Measurements from ENCODE around the gene BCAP29. TPM values are rescaled to one million over a fixed set of nuclear protein-coding genes. Genes with fewer than 3 reads are reported as not detected.
"Not testable (repeated sequence)": the region's sequence is repeated elsewhere in the genome, so short reads cannot be mapped to it uniquely, and the experiment has no call there.

BCAP29 gene
- total RNA-seq, 1 donor from 2014 or later: 44.5 TPM

DNA sequence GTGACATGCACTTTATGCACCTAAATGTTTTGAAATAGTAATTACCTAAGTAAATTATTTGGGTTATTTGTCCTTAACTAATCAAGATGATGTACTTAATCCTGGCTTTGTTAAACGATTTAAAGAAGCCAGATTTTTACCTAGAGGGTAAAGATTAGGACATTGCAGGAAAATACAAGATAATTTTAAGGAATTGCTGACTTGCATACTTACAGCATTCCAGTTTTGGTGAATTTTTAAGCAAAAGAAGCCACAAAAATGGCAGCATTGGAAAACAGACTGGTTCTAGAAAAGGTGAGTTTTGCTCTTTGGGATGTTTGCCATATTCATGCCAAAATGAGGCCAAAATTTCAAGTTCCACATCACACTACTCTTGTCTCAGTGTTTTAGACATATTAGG is 33.4 kb downstream of the BCAP29 start:
- Mint-ChIP-seq H3K9me3 (no peaks in the 10 kb centered on the region), H3K36me3 (ENCODE audit: low read depth) (peaks cover 47% of the 10 kb centered on the region), H3K27ac (no peak overlapping the region), H3K4me3 (no peak overlapping the region), H3K4me1 (ENCODE audit: low read depth) (peaks cover 17% of the 10 kb centered on the region), H3K27me3 (ENCODE audit: insufficient read depth) (no peaks in the 10 kb centered on the region)
- no peak for DNase-seq (ENCODE audit: low spot score)
- intact Hi-C loops (cut with micrococcal nuclease): no loop called here

DNA sequence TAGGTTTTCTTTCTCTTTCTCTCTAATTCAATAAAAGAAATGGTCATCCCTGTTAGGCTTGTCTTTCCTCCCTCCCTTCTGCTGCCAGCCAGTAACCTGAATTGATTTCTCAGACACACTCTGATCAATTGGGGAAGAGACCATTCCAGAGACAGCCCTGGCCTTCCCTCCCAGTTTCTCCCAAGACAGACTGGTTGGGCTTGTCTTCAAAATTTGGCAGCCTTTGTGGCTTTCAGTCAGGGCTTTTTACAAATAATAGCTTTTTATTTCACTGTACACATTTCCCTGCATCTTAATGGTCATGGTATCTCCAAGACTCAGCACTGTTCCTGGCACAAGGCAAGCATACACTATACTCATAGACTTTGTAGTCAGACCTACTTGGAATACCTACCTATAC is 33.9 kb downstream of the BCAP29 start:
- H3K4me3 Mint-ChIP-seq: no peak overlapping the region
- intact Hi-C loops (cut with micrococcal nuclease): no loop called here
- H3K36me3 Mint-ChIP-seq (ENCODE audit: low read depth): peaks cover 45% of the 10 kb centered on the region

DNA sequence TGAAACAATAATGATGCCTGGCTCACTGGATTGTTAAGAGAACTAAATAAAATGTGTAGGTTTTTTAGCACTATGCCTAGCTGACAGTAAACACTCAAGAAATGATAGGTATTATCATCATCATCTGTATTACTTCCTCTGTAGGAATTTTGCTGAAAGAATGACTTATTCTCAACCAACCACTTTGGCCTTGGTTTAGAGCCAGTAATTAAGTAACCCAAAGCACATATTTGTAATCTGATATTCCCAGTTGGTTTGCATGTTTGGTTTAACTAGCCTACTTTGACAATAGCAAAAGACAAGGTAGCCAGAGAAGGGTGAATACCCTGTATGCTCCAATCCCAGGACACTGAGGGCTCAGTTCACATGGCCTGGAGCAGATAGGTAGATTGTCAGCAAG is 34.4 kb downstream of the BCAP29 start:
- H3K36me3 Mint-ChIP-seq (ENCODE audit: low read depth): peaks cover 42% of the 10 kb centered on the region

More for the DNA sequence above, 33.9 kb downstream of the BCAP29 start:
- Mint-ChIP-seq H3K9me3 (no peaks in the 10 kb centered on the region), H3K4me1 (ENCODE audit: low read depth) (peaks cover 17% of the 10 kb centered on the region), H3K27ac (no peak overlapping the region), H3K27me3 (ENCODE audit: insufficient read depth) (no peaks in the 10 kb centered on the region)
- no peak for DNase-seq (ENCODE audit: low spot score)

DNA sequence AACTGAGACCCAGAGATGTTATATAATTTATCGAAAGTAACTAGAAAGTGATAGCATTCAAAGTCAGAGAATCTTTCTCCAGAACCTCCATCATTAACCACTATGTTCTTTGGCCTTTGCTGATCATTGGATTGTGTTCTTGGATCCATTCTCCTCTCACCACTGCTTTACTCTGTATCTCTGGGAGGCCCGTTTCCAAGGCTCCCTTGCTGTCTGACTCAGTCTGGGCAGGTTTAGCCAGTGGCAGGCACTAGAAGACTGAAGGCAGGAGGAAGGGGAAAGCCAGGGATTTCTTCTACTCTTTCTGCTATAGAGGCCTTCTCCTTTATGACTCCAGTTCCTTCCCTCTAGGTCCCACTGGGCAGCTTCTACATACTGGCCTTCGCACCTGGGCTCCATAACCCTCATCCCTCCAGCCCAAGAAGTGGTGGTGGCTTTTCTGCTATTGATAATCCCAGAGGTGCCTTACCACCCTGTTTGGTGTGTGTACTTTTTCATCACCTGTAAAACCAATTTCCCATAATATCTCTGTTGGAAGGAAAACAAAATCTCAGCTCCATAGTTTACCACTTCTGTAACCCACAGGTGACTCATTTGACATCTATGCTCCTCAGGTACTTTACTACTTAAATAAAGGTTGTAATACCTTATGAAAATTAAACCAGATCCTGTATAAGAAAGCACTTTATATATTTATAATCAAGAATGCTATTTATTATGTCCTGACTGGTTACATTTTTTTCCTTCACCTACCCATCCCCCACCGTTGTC is 36.0 kb downstream of the BCAP29 start:
- Mint-ChIP-seq H3K4me3 (no peak overlapping the region), H3K4me1 (ENCODE audit: low read depth) (peaks cover 17% of the 10 kb centered on the region), H3K27me3 (ENCODE audit: insufficient read depth) (no peaks in the 10 kb centered on the region), H3K27ac (no peak overlapping the region), H3K36me3 (ENCODE audit: low read depth) (peaks cover 38% of the 10 kb centered on the region), H3K9me3 (no peaks in the 10 kb centered on the region)
- DNase-seq (ENCODE audit: low spot score): no peak
- intact Hi-C loops (cut with micrococcal nuclease): no loop called here

More for the DNA sequence above, 34.4 kb downstream of the BCAP29 start:
- intact Hi-C loops (cut with micrococcal nuclease): no loop called here
- H3K27me3 Mint-ChIP-seq (ENCODE audit: insufficient read depth): no peaks in the 10 kb centered on the region
- H3K27ac Mint-ChIP-seq: no peak overlapping the region
- no peak for DNase-seq (ENCODE audit: low spot score)
- H3K4me1 Mint-ChIP-seq (ENCODE audit: low read depth): peaks cover 17% of the 10 kb centered on the region
- no peak overlapping the region for H3K4me3 Mint-ChIP-seq
- H3K9me3 Mint-ChIP-seq: no peaks in the 10 kb centered on the region

DNA sequence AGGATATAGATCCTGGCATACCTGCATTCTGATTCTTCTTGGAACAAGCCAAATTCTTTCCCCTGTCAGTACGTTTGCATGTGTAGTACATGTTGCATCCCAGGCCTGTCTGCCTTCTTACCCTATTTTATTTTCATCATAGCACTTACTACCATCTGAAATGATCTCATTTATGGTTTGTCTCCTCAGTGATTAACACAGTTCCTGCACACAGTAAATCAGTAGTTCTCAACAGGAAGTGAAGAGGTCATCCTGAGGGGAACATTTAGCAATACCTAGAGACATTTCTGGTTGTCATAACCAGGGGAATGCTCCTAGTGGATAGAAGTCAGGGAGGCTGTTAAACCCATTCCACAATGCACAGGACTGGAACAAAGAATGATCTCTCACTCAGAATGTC is 42.4 kb downstream of the BCAP29 start:
- peaks cover 7% of the 10 kb centered on the region for H3K36me3 Mint-ChIP-seq (ENCODE audit: low read depth)
- no peaks in the 10 kb centered on the region for H3K4me1 Mint-ChIP-seq (ENCODE audit: low read depth)
- intact Hi-C loops (cut with micrococcal nuclease): loop anchor here (5.0 kb wide), 1 partner anchor 35 kb away; no protein-coding TSS in a partner anchor
- H3K4me3 Mint-ChIP-seq: no peak overlapping the region
- H3K9me3 Mint-ChIP-seq: peaks cover 6% of the 10 kb centered on the region
- DNase-seq (ENCODE audit: low spot score): no peak
- no peaks in the 10 kb centered on the region for H3K27me3 Mint-ChIP-seq (ENCODE audit: insufficient read depth)
- H3K27ac Mint-ChIP-seq: no peak overlapping the region

DNA sequence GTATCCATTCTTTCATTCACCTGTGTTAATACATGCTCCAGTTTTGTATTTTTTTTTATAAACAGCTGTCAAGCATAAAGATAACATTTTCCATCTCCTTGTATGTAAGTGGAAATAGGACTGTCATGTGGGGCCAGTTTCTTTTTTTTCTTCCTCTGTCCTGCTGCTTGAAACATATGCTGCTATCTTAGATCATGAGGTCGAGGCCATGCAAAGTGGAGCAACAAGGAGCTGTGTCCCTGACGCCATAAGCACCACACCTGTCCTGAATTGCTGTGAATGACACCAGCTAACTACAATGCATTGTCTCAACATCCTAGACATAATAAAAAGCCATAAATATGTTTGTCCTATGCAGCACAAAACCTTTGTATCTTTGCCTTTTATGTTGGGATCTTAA is 42.8 kb downstream of the BCAP29 start:
- no peak for DNase-seq (ENCODE audit: low spot score)
- intact Hi-C loops (cut with micrococcal nuclease): loop anchor here (5.0 kb wide), 1 partner anchor 34 kb away; no protein-coding TSS in a partner anchor
- Mint-ChIP-seq H3K9me3 (peaks cover 7% of the 10 kb centered on the region), H3K4me1 (ENCODE audit: low read depth) (peaks cover under 1% of the 10 kb centered on the region), H3K27me3 (ENCODE audit: insufficient read depth) (no peaks in the 10 kb centered on the region), H3K27ac (no peak overlapping the region), H3K36me3 (ENCODE audit: low read depth) (peaks cover 7% of the 10 kb centered on the region), H3K4me3 (no peak overlapping the region)

DNA sequence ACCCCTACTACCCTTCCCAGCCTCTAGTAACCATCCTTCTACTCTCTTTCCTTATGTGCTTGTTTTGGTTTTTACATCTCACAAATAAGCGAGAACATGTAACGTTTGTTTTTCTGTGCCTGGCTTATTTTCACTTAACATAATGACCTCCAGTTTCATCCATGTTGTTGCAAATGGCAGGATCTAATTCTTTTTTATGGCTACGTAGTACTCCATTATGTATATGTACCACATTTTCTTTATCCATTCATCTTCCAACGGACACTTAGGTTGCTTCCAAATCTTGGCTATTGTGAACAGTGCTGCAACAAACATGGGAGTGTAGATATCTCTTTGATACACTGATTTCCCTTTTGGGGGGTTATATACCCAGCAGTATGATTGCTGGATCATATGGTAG is 47.0 kb downstream of the BCAP29 start:
- no peak overlapping the region for H3K4me3 Mint-ChIP-seq
- peaks cover 7% of the 10 kb centered on the region for H3K9me3 Mint-ChIP-seq
- H3K4me1 Mint-ChIP-seq (ENCODE audit: low read depth): peaks cover 19% of the 10 kb centered on the region
- H3K27ac Mint-ChIP-seq: no peak overlapping the region
- H3K36me3 Mint-ChIP-seq (ENCODE audit: low read depth): peaks cover 13% of the 10 kb centered on the region
- H3K27me3 Mint-ChIP-seq (ENCODE audit: insufficient read depth): no peaks in the 10 kb centered on the region
- intact Hi-C loops (cut with micrococcal nuclease): no loop called here
- DNase-seq (ENCODE audit: low spot score): no peak

DNA sequence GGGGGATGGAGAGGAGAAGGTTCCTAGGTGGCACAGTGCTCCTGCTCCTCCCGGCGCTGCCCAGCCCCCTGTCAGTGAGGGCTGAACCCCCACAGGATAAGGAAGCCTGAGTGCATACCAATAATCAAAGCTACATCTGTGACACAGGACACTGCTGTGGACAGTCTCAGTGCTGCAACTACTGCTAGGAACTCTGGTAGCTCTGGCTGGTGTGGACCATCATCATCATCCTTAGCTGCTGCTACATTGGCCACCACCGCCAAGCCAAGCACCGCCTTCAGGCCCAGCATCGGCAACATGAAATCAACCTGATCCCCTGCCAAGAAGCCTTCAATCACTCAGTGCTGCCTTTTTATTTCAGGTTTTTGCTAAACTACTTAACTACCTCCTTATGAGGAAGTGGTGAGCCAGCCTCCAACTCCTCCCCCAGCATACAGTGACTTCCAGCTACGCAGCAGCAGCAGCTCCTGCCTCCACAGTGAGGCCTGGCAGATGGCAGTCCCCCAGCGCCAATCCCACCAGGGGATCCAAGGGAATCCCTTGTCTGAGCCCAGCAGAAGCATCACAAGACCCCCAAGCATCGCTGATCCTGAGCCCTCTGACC is 48.5 kb downstream of the BCAP29 start:
- Mint-ChIP-seq H3K36me3 (ENCODE audit: low read depth) (peaks cover 13% of the 10 kb centered on the region), H3K4me1 (ENCODE audit: low read depth) (peaks cover 35% of the 10 kb centered on the region), H3K27me3 (ENCODE audit: insufficient read depth) (no peaks in the 10 kb centered on the region), H3K9me3 (peaks cover 7% of the 10 kb centered on the region), H3K4me3 (no peak overlapping the region), H3K27ac (no peak overlapping the region)
- peak; percentile 4 for DNase-seq (ENCODE audit: low spot score)
- intact Hi-C loops (cut with micrococcal nuclease): no loop called here

DNA sequence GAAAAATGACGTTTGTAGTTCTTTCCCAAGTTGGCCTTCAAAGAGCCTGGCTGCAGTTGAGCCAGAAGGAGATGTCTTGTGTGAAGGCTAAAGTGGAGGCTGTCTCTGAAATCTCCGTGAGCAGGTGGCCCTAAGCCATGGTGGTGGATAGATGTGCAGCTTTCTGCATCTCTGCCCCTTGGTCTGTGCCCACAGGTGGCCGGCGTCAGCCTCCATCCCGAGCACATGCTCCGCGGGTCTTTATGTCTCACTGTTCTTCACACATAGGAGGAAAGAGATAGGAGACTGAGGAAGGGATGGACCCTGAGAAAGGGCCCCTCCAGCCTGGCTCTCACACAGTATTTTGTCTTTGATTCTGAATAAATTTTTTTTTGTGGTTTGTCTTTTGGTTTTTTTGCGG is 50.3 kb downstream of the BCAP29 start:
- no peak overlapping the region for H3K27ac Mint-ChIP-seq
- H3K9me3 Mint-ChIP-seq: peaks cover 7% of the 10 kb centered on the region
- intact Hi-C loops (cut with micrococcal nuclease): no loop called here
- H3K27me3 Mint-ChIP-seq (ENCODE audit: insufficient read depth): no peaks in the 10 kb centered on the region
- H3K36me3 Mint-ChIP-seq (ENCODE audit: low read depth): peaks cover 13% of the 10 kb centered on the region
- DNase-seq (ENCODE audit: low spot score): no peak
- H3K4me3 Mint-ChIP-seq: no peak overlapping the region
- H3K4me1 Mint-ChIP-seq (ENCODE audit: low read depth): peaks cover 52% of the 10 kb centered on the region

DNA sequence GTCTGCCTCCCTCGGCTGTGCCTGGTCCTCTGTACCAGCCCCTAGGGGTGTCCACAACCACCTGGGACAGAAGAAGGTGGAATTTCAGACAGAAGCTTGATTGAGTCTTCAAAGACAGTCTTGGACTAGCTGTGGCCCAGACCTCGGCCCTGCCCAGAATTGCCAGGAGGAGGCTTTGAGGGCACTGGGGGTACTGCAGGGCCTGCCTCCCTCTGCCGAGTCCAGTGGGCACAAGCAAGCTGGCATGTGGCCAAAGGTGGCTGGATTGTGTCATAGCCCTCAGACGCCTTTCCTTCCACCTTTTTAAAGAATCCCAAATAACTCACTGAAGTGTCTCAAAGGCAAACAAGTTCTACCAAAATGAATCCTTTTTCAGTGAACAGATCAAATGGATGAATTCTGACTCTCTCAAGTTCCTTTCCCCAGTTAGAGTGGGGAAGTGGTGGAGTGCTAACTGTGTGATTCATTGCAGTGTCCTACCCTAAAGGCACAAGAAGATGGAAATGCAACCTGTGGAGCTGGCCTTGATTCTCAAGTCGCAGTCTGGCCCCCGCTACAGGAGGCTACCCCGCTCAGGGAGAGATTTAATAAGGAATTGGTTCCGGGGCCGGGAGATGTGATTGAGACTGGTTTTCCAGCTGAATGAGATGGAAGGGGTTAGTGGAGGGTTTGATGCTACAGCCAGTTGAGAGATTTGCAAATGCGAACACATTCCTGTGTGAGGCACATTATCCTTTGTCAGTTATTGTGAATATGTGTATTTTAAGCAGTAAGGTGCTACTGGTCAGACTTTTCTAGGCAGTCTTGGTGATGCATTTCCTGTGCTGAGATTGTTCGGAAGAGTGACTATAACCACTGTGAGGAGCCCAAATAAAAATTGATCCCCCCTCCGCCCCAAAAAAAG is 51.8 kb downstream of the BCAP29 start:
- no peak overlapping the region for H3K27ac Mint-ChIP-seq
- peaks cover 6% of the 10 kb centered on the region for H3K9me3 Mint-ChIP-seq
- peaks cover 13% of the 10 kb centered on the region for H3K36me3 Mint-ChIP-seq (ENCODE audit: low read depth)
- H3K27me3 Mint-ChIP-seq (ENCODE audit: insufficient read depth): no peaks in the 10 kb centered on the region
- peaks cover 57% of the 10 kb centered on the region for H3K4me1 Mint-ChIP-seq (ENCODE audit: low read depth)
- intact Hi-C loops (cut with micrococcal nuclease): no loop called here
- H3K4me3 Mint-ChIP-seq: no peak overlapping the region
- no peak for DNase-seq (ENCODE audit: low spot score)

DNA sequence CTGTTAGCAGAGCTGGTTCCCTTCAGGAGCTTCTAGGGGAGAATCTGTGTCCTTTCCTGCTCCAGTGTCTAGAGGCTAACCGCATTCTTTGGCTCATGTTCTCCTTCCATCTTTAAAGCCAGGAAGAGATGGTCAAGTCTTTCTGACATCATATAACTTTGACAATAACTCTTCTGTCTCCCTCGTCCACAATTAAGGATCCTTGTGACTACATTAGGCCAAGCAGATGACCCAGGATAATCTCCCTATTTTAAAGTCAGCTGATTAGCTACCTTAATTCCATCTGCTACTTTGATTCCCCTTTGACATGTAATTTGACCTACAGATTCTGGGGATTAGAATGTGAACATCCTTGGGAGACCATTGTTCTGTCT is 52.4 kb downstream of the BCAP29 start:
- no peak overlapping the region for H3K27ac Mint-ChIP-seq
- H3K4me3 Mint-ChIP-seq: no peak overlapping the region
- H3K9me3 Mint-ChIP-seq: peaks cover 3% of the 10 kb centered on the region
- H3K4me1 Mint-ChIP-seq (ENCODE audit: low read depth): peaks cover 57% of the 10 kb centered on the region
- H3K27me3 Mint-ChIP-seq (ENCODE audit: insufficient read depth): no peaks in the 10 kb centered on the region
- H3K36me3 Mint-ChIP-seq (ENCODE audit: low read depth): peaks cover 13% of the 10 kb centered on the region
- no peak for DNase-seq (ENCODE audit: low spot score)
- intact Hi-C loops (cut with micrococcal nuclease): no loop called here

DNA sequence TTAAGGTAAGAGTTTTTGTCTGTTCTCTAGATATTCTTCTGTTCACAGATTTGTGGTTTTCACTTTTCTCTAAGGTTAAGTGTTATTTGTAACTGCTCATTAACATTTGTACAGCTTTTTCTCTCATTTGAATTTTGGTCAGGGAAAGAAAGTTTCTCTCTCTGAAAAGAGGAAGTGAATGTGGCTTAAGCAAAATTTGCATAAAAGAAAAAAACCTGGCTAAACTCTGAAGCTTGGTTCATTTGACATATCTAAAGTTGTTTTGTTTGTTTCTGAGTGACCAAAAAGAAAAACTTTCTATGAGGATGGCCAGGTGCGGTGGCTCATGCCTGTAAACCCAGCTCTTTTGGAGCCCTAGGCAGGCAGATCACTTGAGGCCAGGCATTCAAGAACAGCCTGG is 58.5 kb downstream of the BCAP29 start:
- DNase-seq (ENCODE audit: low spot score): no peak
- intact Hi-C loops (cut with micrococcal nuclease): loop anchor here (1.0 kb wide), 1 partner anchor 21 kb away; no protein-coding TSS in a partner anchor
- Mint-ChIP-seq H3K27me3 (ENCODE audit: insufficient read depth) (peaks cover 4% of the 10 kb centered on the region), H3K4me3 (peak overlapping the region; percentile 20), H3K36me3 (ENCODE audit: low read depth) (peaks cover 21% of the 10 kb centered on the region), H3K27ac (no peak overlapping the region), H3K9me3 (peaks cover 16% of the 10 kb centered on the region), H3K4me1 (ENCODE audit: low read depth) (peaks cover 50% of the 10 kb centered on the region)

DNA sequence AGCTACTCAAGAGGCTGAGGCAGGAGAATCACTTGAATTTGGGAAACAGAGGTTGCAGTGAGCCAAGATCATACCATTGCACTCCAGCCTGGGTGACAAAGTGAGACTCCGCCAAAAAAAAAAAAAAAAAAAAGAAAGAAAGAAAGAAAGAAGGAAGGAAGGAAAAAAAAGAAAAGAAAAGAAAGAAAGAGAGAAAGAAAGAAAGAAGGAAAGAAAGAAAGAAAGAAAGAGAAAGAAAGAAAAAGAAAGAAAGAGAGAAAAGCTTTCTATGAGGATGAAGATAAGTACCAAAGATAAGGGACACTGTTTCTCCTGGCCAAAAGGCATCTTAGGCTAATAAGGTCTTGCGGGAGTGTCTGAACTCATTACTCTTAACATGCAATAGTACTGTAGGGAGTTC is 59.0 kb downstream of the BCAP29 start:
- DNase-seq (ENCODE audit: low spot score); intact Hi-C loops (cut with micrococcal nuclease); H3K27me3 Mint-ChIP-seq (ENCODE audit: insufficient read depth); H3K4me3 Mint-ChIP-seq; H3K27ac Mint-ChIP-seq: not testable (repeated sequence)
- H3K36me3 Mint-ChIP-seq (ENCODE audit: low read depth): peaks cover 19% of the 10 kb centered on the region
- H3K4me1 Mint-ChIP-seq (ENCODE audit: low read depth): peaks cover 50% of the 10 kb centered on the region
- peaks cover 19% of the 10 kb centered on the region for H3K9me3 Mint-ChIP-seq

Data from activated T-helper 1 cell treated with anti-CD3 and anti-CD28 coated beads, Interleukin-12 subunit alpha, Interleukin-12 subunit beta, Interleukin-2, Interleukin-4 antibody, amounts not matched to agents 30 ng/mL and 10 ng/mL and 1 ng/mL, durations not matched to agents 14 hours and 24 hours and 36 hours (primary cell).